Stimulated activated memory B cell treated with anti-CD40 and anti-IgM and Interleukin-4, amounts not matched to agents 10 μg/mL and 1 μg/mL and 100 μg/mL, for 72 hours (primary cell): ENCODE results near the gene CDADC1.

Experiments used
- ATAC-seq: fragments of 150-1000 bp; cut with Tn5 transposase; 2 replicates; pipeline ENCODE4 v1.10.0; 2021
- H3K27ac Mint-ChIP-seq: one replicate; pipeline ENCODE4 v1.8.0; 2022; ENCODE audit warnings: mild to moderate bottlenecking, mixed read lengths
- H3K27me3 Mint-ChIP-seq: one replicate; pipeline ENCODE4 v1.8.0; 2022; ENCODE audit warnings: mixed read lengths
- H3K36me3 Mint-ChIP-seq: one replicate; pipeline ENCODE4 v1.8.0; 2022; ENCODE audit warnings: mixed read lengths
- H3K4me1 Mint-ChIP-seq: one replicate; pipeline ENCODE4 v1.8.0; 2022; ENCODE audit warnings: mixed read lengths
- H3K4me3 Mint-ChIP-seq: one replicate; pipeline ENCODE4 v1.8.0; 2022; ENCODE audit warnings: mild to moderate bottlenecking, moderate library complexity, mixed read lengths
- H3K9me3 Mint-ChIP-seq: one replicate; pipeline ENCODE4 v1.8.0; 2022; ENCODE audit warnings: mixed read lengths

CDADC1 gene

DNA sequence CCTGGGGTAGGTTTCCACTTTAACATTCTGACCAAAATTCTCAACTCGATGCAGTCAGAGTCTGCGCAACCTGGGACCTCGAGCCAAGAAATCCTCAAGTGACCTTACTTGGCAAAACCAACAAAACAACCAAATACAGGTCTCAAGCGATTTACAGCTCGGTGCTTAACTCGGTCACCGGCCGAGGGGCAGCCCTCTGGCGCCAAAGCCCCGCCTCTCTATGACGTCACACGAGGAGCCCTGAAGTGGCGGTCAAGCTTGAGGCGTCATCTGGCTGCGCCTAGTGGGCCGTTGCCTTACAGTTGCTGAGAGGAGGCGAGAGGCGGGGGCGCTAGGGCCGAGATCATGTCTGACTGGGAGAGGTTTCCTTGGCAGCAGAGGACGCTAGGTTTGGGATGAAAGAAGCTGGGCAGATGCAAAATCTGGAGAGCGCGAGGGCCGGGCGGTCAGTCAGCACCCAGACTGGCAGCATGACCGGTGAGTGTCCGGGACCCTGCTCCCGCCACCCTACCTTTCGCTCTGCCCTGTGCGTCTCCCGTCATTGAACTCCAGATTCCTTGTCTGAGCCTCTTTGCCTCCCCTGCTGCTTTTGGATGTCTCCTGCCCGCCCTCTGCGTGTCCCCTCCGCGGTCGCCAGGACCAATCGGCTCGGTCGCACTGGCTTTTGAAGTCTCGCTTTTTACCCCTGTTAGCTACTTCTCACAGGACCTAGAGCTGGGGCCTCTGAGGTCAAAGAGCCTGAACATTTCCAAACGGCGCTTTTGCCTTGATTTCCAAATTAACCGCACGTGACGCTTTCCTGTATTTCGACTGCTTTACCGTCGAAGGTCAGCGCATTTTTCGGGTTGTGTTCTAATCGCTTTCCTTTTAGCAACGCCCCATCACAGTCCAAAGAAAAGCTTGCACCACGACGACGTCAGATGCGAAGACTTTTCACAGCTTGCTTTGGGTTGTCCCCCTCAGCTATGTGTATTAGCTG lies at the start of gene CDADC1:
TSS of gene CDADC1 (plus strand) at position 283 of the 979 bp plus-strand sequence. CDS start at position 396, 113 bp downstream.
- peak within 1 kb of the TSS; percentile 95 for H3K27ac Mint-ChIP-seq
- peaks cover 11% of the 10 kb centered on the region for H3K36me3 Mint-ChIP-seq
- ATAC-seq, result peak; percentile 98
- peak within 1 kb of the TSS; percentile 99 for H3K4me3 Mint-ChIP-seq
- peaks cover 24% of the 10 kb centered on the region for H3K4me1 Mint-ChIP-seq
- H3K27me3 Mint-ChIP-seq, result no peaks in the 10 kb centered on the region
- no peaks in the 10 kb centered on the region for H3K9me3 Mint-ChIP-seq

DNA sequence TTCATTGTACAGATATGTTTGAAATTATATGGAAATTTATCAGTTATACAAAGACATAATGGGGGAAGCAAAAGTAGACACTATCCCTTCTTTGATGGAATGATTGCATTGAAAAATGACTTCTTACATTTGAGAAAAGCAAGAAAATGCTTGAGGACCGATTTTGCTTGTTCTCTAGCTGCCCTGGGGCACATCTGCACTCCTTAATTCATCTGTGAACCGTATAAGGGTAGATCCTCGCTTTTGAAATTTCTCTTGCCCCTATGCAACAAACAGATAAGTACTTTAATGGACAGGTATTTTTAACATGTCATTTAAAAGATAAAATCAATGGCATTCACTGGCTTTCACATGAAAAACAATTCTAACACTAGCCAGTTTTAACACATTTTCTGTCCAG lies 41.1 kb upstream of the CDADC1 start:
- Mint-ChIP-seq H3K27me3 (no peaks in the 10 kb centered on the region), H3K36me3 (peaks cover 42% of the 10 kb centered on the region), H3K27ac (no peak overlapping the region), H3K4me3 (no peak overlapping the region), H3K4me1 (no peaks in the 10 kb centered on the region), H3K9me3 (no peaks in the 10 kb centered on the region)
- ATAC-seq, result no peak

DNA sequence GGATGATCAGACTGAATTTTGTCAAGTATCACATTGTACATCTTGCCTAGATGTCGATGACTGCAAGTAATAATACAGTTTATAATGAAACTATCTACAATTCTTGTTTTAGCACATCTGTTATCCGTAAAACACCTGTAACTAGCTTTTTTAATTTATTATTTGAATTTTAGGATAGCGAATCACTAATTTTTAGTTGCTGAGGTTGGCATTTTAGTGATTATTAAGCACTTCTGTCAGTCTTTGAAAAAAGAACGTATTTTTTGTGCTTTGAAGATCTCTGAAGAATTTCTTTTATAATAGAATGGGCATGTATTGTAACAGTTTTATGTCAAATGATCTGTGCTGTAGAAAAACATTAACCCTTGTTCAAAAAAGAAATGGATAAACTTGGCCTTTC lies 39.1 kb upstream of the CDADC1 start:
- no peak overlapping the region for H3K4me3 Mint-ChIP-seq
- H3K9me3 Mint-ChIP-seq, result no peaks in the 10 kb centered on the region
- no peak overlapping the region for H3K27ac Mint-ChIP-seq
- peaks cover 45% of the 10 kb centered on the region for H3K36me3 Mint-ChIP-seq
- no peaks in the 10 kb centered on the region for H3K27me3 Mint-ChIP-seq
- no peak for ATAC-seq
- H3K4me1 Mint-ChIP-seq, result peaks cover 2% of the 10 kb centered on the region

DNA sequence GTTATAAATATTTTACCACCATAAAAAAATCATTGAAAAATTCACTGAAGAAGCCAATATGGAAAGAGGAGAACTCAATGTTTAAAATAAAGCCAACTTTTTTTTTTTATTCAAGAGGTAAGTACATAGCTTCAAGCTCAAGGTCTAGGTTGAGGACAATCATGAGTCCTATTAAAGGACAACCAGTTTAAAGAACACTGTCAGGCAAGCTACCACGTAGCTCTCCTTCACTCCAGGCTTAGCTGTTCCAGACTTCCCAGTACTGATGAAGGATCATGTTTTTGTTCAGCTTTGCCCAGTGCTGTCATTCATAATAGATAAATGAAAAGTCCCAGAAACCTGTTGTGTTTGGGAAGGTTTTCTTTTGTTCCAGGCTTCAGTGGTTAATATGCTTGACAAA lies 37.6 kb upstream of the CDADC1 start:
- ATAC-seq, result no peak
- Mint-ChIP-seq H3K4me3 (no peak overlapping the region), H3K4me1 (peaks cover 17% of the 10 kb centered on the region), H3K27ac (no peak overlapping the region), H3K27me3 (no peaks in the 10 kb centered on the region), H3K9me3 (no peaks in the 10 kb centered on the region), H3K36me3 (peaks cover 30% of the 10 kb centered on the region)

DNA sequence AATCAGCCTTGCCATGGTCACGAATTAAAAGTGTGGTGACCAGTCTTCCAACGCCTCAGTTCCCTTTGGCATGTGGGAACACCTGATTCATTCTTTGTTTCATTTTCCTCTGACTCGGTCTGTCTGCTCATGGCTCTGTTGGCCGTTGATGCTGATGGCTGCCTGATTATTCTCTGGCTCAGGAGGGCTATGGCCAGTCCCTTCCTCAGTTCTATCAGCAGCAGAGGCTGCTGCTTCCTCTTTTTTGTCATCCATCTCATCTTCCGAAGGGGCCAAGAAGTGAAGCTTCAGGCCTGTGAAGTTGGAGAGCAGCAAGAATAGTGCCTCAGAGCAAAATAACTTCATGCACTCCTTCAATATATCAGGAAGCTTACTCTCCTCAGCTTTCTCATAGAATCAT lies 37.1 kb upstream of the CDADC1 start:
- H3K27ac Mint-ChIP-seq, result no peak overlapping the region
- no peaks in the 10 kb centered on the region for H3K9me3 Mint-ChIP-seq
- no peak overlapping the region for H3K4me3 Mint-ChIP-seq
- peaks cover 24% of the 10 kb centered on the region for H3K36me3 Mint-ChIP-seq
- peaks cover 19% of the 10 kb centered on the region for H3K4me1 Mint-ChIP-seq
- no peaks in the 10 kb centered on the region for H3K27me3 Mint-ChIP-seq
- ATAC-seq, result no peak

DNA sequence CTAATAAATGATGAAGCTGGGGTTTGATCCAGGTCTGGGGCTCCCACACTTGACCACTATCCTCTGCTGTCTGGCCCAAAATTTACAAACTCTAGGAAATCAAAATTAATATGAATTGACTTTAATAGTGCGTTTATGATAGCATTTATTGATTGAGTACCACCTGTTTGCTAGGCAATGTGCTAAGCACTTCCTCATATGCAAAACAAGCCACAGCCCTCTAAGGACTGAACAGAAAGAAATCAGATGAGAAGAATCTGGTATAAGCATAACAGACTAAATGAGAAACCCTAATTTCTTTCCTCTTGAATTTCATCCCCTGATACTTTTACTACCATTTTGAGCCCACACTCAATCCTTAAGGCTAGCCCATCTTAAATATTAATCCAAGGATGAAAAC lies 34.2 kb upstream of the CDADC1 start:
- ATAC-seq, result no peak
- H3K9me3 Mint-ChIP-seq, result peaks cover 7% of the 10 kb centered on the region
- H3K4me1 Mint-ChIP-seq, result peaks cover 19% of the 10 kb centered on the region
- peaks cover 23% of the 10 kb centered on the region for H3K27me3 Mint-ChIP-seq
- H3K27ac Mint-ChIP-seq, result no peak overlapping the region
- H3K36me3 Mint-ChIP-seq, result peaks cover 23% of the 10 kb centered on the region
- no peak overlapping the region for H3K4me3 Mint-ChIP-seq

DNA sequence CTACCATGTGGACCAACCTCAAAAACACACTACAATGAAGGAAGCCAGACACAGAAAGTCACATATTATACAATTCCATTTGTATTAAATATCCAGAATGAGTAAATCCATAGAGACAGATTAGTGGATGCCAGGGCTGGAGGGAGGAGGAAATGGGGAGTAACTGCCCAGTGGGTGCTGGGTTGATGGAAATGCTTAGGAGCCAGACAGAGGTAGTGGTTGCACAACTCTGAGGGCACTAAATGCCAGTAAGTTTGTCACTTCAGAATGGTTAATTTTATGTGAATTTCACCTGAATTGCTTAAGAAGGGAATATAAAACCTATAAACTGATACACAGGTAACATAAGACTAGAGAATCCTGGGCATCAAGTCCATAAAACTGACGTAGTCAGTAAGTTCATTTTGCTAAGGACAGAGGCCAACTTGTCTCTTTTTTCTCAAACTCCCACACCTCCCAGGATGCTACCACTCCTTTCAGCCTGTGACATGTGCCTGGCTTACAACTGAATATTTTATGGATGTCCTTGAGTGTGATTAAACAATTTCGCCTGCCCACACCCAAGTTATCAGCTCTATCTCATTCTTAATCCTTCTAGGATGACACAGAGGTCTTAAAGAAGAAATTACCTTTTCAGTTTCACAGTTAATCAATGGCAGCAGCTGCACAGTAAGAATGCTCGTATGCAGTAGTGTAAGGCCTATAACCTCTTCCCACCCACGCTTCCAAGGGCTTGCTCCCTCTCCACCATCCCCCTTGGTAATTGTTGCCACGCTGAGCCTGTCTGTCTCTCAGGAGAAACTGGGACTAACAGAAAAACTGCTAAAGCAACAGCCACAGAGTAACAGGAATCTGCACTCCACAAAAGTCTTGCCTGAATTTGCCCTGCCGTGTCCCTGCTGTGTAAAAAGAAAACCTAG lies 33.5 kb upstream of the CDADC1 start:
- peaks cover 7% of the 10 kb centered on the region for H3K9me3 Mint-ChIP-seq
- no peak overlapping the region for H3K27ac Mint-ChIP-seq
- ATAC-seq, result no peak
- H3K4me3 Mint-ChIP-seq, result no peak overlapping the region
- peaks cover 30% of the 10 kb centered on the region for H3K27me3 Mint-ChIP-seq
- H3K36me3 Mint-ChIP-seq, result peaks cover 23% of the 10 kb centered on the region
- H3K4me1 Mint-ChIP-seq, result peaks cover 21% of the 10 kb centered on the region

DNA sequence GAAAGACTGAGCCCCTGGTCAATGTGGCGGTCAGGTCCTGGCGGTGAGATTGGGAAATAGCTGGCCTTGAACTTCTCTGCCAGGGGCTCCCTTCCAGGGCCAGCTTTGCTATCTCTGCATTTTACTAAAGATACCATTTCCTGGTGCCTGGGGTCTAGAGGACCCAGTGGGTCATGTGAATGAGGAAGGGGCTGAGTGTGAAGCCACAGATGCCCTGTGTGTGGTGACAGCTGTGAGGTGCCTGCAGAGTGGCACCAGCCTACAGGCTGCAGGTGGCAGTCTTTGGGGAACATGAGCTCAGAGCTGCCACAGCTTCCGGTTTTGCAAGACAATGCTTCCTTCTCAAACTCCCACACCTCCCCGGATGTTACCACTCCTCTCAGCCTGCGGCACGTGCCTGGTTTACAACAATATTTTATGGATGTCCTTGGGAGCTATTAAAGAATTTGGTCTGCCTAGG lies 32.8 kb upstream of the CDADC1 start:
- H3K4me3 Mint-ChIP-seq, result no peak overlapping the region
- H3K27ac Mint-ChIP-seq, result no peak overlapping the region
- peak; percentile 72 for ATAC-seq
- peaks cover 36% of the 10 kb centered on the region for H3K27me3 Mint-ChIP-seq
- peaks cover 18% of the 10 kb centered on the region for H3K36me3 Mint-ChIP-seq
- peaks cover 7% of the 10 kb centered on the region for H3K9me3 Mint-ChIP-seq
- peaks cover 26% of the 10 kb centered on the region for H3K4me1 Mint-ChIP-seq

DNA sequence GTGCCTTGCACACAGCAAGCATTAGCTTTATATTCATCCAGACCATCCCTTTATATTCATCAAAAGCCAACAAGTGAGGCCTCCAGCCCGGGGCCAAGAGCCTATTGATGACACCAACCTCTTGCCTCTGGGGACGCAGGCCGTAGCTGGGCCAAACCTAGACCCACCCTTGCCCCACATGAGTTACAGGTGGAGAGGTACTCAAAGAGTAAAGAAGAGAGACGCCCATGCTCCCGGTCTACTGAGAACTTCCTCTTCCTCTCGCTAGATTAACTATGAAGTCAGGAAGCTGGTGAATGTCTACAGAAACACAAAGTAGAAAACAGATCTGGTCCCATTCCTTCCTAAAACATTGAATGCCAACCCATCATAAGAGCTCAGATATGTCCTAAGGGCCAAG lies 31.4 kb upstream of the CDADC1 start:
- Mint-ChIP-seq H3K9me3 (peaks cover 7% of the 10 kb centered on the region), H3K27me3 (peaks cover 47% of the 10 kb centered on the region), H3K4me3 (no peak overlapping the region), H3K4me1 (peaks cover 29% of the 10 kb centered on the region), H3K36me3 (peaks cover 13% of the 10 kb centered on the region), H3K27ac (no peak overlapping the region)
- no peak for ATAC-seq

DNA sequence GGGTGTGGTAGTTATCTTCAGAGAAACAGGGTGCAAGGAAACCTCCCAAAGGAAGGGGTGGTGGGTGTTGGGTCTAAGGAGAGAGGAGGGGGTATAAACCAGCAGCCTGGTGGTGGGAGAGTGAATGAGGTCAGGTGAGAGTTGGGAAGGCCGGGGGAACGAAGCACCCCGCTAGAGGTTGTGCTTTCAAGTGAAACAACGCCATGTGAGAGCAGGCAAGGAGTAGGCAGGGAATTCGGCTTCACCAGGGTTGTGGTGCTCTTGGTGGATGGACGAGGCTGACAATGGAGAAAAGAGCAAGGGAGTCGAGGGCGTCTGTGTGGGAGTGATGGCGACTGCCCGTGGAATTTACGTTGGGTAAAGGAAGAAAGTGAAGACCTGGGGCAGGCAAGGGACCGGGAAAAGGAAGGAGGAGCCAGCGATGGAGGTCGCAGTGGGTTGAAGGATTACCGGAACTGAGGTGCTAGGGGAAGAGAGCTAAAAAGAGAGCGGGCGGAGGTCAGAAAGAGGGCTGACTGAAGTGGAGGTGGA lies 29.7 kb upstream of the CDADC1 start:
- H3K9me3 Mint-ChIP-seq, result peaks cover 7% of the 10 kb centered on the region
- peaks cover 31% of the 10 kb centered on the region for H3K4me1 Mint-ChIP-seq
- H3K36me3 Mint-ChIP-seq, result peaks cover 6% of the 10 kb centered on the region
- H3K4me3 Mint-ChIP-seq, result no peak overlapping the region
- no peak overlapping the region for H3K27ac Mint-ChIP-seq
- no peak for ATAC-seq
- peaks cover 60% of the 10 kb centered on the region for H3K27me3 Mint-ChIP-seq

DNA sequence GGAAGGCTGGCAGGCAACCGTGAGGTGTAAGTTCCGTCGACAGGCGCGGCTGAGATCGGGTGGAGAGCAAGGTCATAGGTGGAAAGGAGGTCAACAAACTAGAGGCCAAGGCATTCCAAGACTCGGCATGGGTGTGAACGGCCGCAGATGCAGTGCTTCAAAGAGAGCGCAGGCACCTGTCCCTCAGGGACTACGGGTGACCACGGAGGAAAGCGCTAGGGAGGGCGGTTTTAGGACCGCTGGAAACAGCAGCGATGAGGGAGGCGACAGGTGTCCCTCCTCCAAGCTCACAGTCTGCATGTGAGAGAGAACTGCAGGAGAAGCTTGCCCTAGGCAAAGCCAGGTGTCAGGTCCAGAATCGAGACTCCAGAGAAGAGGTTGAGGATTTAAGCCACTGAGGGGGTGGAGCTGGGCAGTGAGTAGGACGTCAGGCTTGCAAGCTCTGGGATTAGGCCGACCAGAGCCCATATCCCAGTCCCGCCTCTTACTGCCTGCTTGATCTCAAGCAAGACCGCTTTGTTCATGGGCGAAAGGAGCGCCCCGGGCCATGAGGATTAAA lies 29.2 kb upstream of the CDADC1 start:
- H3K4me1 Mint-ChIP-seq, result peaks cover 29% of the 10 kb centered on the region
- H3K9me3 Mint-ChIP-seq, result peaks cover 7% of the 10 kb centered on the region
- H3K4me3 Mint-ChIP-seq, result no peak overlapping the region
- ATAC-seq, result no peak
- H3K36me3 Mint-ChIP-seq, result peaks cover 6% of the 10 kb centered on the region
- H3K27me3 Mint-ChIP-seq, result peaks cover 60% of the 10 kb centered on the region
- no peak overlapping the region for H3K27ac Mint-ChIP-seq

DNA sequence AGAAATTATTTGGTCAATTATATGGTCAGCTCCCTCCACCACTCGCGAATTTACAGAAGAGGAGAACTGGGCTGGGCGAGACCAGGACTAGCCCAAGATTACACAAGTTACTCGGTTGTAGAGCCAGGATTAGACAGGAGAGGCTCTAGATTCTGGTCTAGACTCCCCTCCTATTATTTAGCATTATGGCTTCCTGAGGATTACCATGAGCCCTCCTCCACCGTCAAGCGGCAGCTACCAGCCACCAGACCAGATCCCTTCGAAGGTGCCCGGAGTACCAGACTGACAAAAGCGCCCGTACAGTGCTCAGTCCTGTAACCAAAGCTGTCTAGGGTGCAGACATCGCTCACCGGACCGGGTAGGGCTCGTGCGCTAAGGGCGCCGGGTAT lies 28.1 kb upstream of the CDADC1 start:
- Mint-ChIP-seq H3K36me3 (peaks cover 6% of the 10 kb centered on the region), H3K9me3 (peaks cover 7% of the 10 kb centered on the region), H3K4me3 (no peak overlapping the region), H3K27ac (peak overlapping the region; percentile 58), H3K4me1 (peaks cover 18% of the 10 kb centered on the region), H3K27me3 (peaks cover 60% of the 10 kb centered on the region)
- ATAC-seq, result no peak

DNA sequence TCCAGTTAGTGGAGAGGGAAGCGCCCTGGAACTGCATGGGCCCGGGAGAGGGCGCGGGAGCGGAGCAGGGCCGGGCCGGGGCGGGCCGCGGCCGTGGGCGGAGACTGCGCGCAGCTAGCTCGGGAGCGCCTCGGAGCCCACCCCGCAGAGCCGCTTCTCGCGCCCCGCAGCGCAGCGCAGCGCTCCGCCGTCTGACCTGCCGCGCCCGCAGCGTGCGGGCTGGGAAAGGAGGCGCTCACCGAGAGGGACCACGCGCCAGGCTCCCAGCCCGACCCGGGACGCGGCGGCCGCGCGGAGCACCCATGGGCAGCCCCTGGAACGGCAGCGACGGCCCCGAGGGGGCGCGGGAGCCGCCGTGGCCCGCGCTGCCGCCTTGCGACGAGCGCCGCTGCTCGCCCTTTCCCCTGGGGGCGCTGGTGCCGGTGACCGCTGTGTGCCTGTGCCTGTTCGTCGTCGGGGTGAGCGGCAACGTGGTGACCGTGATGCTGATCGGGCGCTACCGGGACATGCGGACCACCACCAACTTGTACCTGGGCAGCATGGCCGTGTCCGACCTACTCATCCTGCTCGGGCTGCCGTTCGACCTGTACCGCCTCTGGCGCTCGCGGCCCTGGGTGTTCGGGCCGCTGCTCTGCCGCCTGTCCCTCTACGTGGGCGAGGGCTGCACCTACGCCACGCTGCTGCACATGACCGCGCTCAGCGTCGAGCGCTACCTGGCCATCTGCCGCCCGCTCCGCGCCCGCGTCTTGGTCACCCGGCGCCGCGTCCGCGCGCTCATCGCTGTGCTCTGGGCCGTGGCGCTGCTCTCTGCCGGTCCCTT lies 27.5 kb upstream of the CDADC1 start, which contains the start of gene MLNR:
TSS of gene MLNR (plus strand) at position 303 of the 820 bp plus-strand sequence. CDS start at position 303, 0 bp downstream.
- H3K36me3 Mint-ChIP-seq, result peaks cover 6% of the 10 kb centered on the region
- peak; percentile 44 for ATAC-seq
- H3K27ac Mint-ChIP-seq, result peak within 1 kb of the TSS; percentile 58
- H3K4me1 Mint-ChIP-seq, result peaks cover 12% of the 10 kb centered on the region
- peaks cover 60% of the 10 kb centered on the region for H3K27me3 Mint-ChIP-seq
- H3K4me3 Mint-ChIP-seq, result peak within 1 kb of the TSS; percentile 62
- H3K9me3 Mint-ChIP-seq, result peaks cover 7% of the 10 kb centered on the region
